ENCODE data around the gene OR2A7.
"Not testable (repeated sequence)": the region's sequence is repeated elsewhere in the genome, so short reads cannot be mapped to it uniquely, and the experiment has no call there.

- TF ChIP-seq POLR2A (IDR thresholded peaks at IDR 0.05; ENCODE audit: low read depth, low read length); TAF1 (IDR thresholded peaks at IDR 0.05; ENCODE audit: borderline replicate concordance, low read depth, low read length); POLR2AphosphoS5 (IDR thresholded peaks at IDR 0.05; ENCODE audit: low read depth, low read length): not testable (repeated sequence)
Observed at GRCh38 chr7:144292384-144293161, 28.0 kb upstream of the OR2A7 start.

All from GM12892 (cell line).